Loucy (cell line): Measurements from ENCODE around the gene FAM131C.
"Not testable (repeated sequence)": the region's sequence is repeated elsewhere in the genome, so short reads cannot be mapped to it uniquely, and the experiment has no call there.

Experiments
- H2AFZ ChIP-seq: fragments of 200-600 bp; sonication (generic); 2 replicates; pipeline ENCODE4 v1.6.0; 2016; ENCODE audit warnings: antibody characterized with exemption, mild to moderate bottlenecking, low read length, moderate library complexity
- H3F3A ChIP-seq: fragments of 200-600 bp; 2 replicates; pipeline ENCODE4 v1.6.0; 2016; ENCODE audit warnings: antibody characterized with exemption, low read depth, mild to moderate bottlenecking
- H3K27me3 ChIP-seq: fragments of 200-600 bp; sonication (generic); 2 replicates; pipeline ENCODE4 v1.6.1; 2014; ENCODE audit warnings: low read length, mild to moderate bottlenecking; ENCODE audit not compliant: insufficient read depth, poor library complexity, severe bottlenecking
- H3K36me3 ChIP-seq: fragments of 200-600 bp; sonication (generic); 2 replicates; pipeline ENCODE4 v1.6.1; 2016; ENCODE audit warnings: low read length; ENCODE audit not compliant: insufficient read depth
- H3K4me1 ChIP-seq: fragments of 200-600 bp; sonication (generic); 2 replicates; pipeline ENCODE4 v1.5.1; 2014; ENCODE audit warnings: low read length, mild to moderate bottlenecking; ENCODE audit not compliant: insufficient read depth, poor library complexity, severe bottlenecking
- H3K4me2 ChIP-seq: fragments of 200-600 bp; sonication (generic); 2 replicates; pipeline ENCODE4 v1.6.0; 2014; ENCODE audit warnings: antibody characterized with exemption, low read length, low read depth, mild to moderate bottlenecking; ENCODE audit not compliant: poor library complexity, severe bottlenecking
- H3K4me3 ChIP-seq: fragments of 200-600 bp; sonication (generic); 2 replicates; pipeline ENCODE4 v1.5.1; 2014; ENCODE audit warnings: low read length, mild to moderate bottlenecking, mixed read lengths; ENCODE audit not compliant: poor library complexity, severe bottlenecking
- H3K79me2 ChIP-seq: fragments of 200-600 bp; sonication (generic); 2 replicates; pipeline ENCODE4 v1.6.1; 2014; ENCODE audit warnings: low read length; ENCODE audit not compliant: insufficient read depth
- H3K9ac ChIP-seq: fragments of 200-600 bp; sonication (generic); 2 replicates; pipeline ENCODE4 v1.6.0; 2014; ENCODE audit warnings: mild to moderate bottlenecking, low read depth, low read length, moderate library complexity; ENCODE audit not compliant: poor library complexity, severe bottlenecking
- H3K9me2 ChIP-seq: fragments of 200-600 bp; sonication (generic); replicated peaks from 2 replicates; pipeline ENCODE4 v1.6.1; 2016; ENCODE audit warnings: low read depth, low read length, mixed read lengths
- H3K9me3 ChIP-seq: fragments of 200-600 bp; sonication (generic); 2 replicates; pipeline ENCODE4 v1.6.1; 2014; ENCODE audit warnings: mild to moderate bottlenecking, antibody characterized with exemption, low read length, low read depth; ENCODE audit not compliant: insufficient read depth
- H4K20me1 ChIP-seq: fragments of 200-600 bp; sonication (generic); 2 replicates; pipeline ENCODE4 v1.6.0; 2014; ENCODE audit warnings: antibody characterized with exemption, low read length, mild to moderate bottlenecking; ENCODE audit not compliant: insufficient read depth, poor library complexity, severe bottlenecking
- CTCF ChIP-seq: fragments of 200-600 bp; sonication (generic); conservative IDR thresholded peaks from 2 replicates; pipeline ENCODE4 v1.5.1; 2014; ENCODE audit warnings: mild to moderate bottlenecking, antibody characterized with exemption, low read length
- EZH2phosphoT487 ChIP-seq: fragments of 200-600 bp; IDR thresholded peaks from 2 replicates; pipeline ENCODE4 v1.6.1; 2018; ENCODE audit warnings: antibody characterized with exemption, mild to moderate bottlenecking, moderate library complexity, borderline replicate concordance

FAM131C gene

GRCh38 chr1:16055613-16056520 lies 17.6 kb downstream of the FAM131C start:
- no peak overlapping the region for H3K4me2 ChIP-seq
- peak overlapping the region; percentile 84 for H2AFZ ChIP-seq
- no peaks in the 10 kb centered on the region for H4K20me1 ChIP-seq
- H3K79me2 ChIP-seq, result no peaks in the 10 kb centered on the region
- H3K4me1 ChIP-seq, result peaks cover 15% of the 10 kb centered on the region
- no peak overlapping the region for H3K9ac ChIP-seq
- peak; percentile 86 for TF ChIP-seq CTCF
- no peak for TF ChIP-seq EZH2phosphoT487
- no peaks in the 10 kb centered on the region for H3K9me2 ChIP-seq
- no peaks in the 10 kb centered on the region for H3F3A ChIP-seq
- H3K9me3 ChIP-seq, result no peaks in the 10 kb centered on the region
- H3K36me3 ChIP-seq, result no peaks in the 10 kb centered on the region
- no peaks in the 10 kb centered on the region for H3K27me3 ChIP-seq
- H3K4me3 ChIP-seq, result no peak overlapping the region

DNA sequence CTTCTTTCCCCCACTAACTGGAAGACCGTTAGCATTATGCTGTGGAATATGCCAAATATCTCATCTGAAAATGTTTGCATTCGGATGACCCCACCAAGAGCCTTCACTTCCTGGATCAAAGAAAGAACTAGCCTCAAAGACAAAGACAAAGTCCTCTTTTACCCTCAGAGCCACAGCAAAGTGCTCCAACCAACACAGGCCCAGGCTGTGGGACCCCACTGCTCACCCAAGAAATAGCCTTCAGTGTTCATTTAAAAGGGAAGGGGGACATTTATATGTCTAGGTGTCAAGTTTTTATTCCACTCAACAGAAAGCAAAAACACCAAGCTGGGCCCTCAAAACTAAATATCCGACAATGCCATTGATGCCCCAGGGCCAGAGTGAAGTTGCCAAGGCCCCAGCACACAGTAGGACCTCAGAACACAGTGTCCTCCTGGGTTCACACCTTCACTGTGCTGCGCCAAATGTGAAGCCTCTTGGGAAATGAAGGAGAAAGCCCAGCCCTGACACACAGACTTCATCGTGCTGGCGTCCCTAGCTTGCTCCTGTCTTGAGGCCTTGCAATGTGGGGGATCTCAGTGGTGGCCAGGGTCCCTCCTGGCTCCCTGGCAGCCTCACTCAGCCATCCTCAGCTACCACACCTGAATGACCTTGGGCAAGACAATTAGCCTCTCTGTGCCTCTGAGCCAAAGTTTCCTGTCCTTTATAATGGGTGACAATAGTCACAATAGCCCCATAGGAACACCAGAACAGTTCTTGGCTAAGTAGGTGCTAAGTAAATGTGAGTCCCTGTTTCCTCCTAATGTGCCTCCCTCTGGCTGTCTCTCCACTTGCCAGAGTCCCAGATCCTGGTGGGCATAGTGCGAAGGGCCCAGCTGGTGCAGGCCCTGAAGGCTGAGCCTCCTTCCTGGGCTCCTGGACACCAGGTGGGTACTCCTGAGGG lies 18.6 kb downstream of the FAM131C start:
- Histone ChIP-seq H4K20me1 (no peaks in the 10 kb centered on the region), H3K9me3 (no peaks in the 10 kb centered on the region), H3K4me3 (no peak overlapping the region), H3K27me3 (no peaks in the 10 kb centered on the region), H3K4me2 (peak overlapping the region; percentile 3), H3K9ac (no peak overlapping the region), H3K4me1 (peaks cover 15% of the 10 kb centered on the region), H3F3A (no peaks in the 10 kb centered on the region), H3K9me2 (no peaks in the 10 kb centered on the region), H2AFZ (no peak overlapping the region), H3K79me2 (no peaks in the 10 kb centered on the region), H3K36me3 (no peaks in the 10 kb centered on the region)
- TF ChIP-seq EZH2phosphoT487, result no peak
- no peak for TF ChIP-seq CTCF

DNA sequence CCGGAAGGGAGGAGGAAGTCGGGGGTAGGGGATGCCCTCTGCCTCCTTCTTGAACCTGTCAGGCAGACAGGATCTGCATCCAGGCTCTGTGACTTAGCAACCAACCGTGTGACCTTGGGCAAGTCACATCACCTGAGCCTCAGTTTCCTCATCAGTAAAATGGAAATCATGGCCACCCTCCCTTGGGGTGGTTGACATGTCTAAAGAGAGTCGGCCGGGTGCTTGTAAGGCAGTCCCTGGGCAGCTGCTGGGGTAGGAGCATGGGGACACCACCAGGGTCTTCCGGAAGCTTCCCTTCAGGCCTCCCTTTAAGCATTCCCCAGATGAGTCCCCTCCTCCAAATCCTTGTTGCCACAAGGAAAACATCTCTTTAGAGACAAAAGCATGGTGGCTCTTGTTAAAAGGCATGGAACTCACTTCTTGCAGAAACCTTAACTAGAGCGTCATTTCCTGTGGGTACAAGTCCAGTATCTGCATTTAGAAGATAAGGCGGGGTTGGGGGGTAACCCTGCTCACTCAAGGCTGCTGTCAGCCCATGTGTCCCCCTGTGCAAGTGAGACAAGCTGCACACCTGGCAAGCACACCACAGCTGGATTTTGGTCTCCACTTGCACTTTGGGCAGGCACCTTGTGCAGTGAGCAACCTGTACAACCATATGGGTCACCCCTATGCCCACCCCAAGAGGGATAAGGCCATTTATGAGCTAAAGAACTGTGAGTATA lies 19.5 kb downstream of the FAM131C start:
- no peaks in the 10 kb centered on the region for H3K9me3 ChIP-seq
- H3K79me2 ChIP-seq, result no peaks in the 10 kb centered on the region
- H3K4me3 ChIP-seq, result no peak overlapping the region
- peak overlapping the region; percentile 3 for H3K4me2 ChIP-seq
- no peaks in the 10 kb centered on the region for H4K20me1 ChIP-seq
- no peaks in the 10 kb centered on the region for H3K9me2 ChIP-seq
- H3K27me3 ChIP-seq, result no peaks in the 10 kb centered on the region
- H3K9ac ChIP-seq, result no peak overlapping the region
- no peaks in the 10 kb centered on the region for H3F3A ChIP-seq
- TF ChIP-seq CTCF (no peak), EZH2phosphoT487 (no peak)
- H2AFZ ChIP-seq, result no peak overlapping the region
- H3K4me1 ChIP-seq, result peaks cover 15% of the 10 kb centered on the region
- no peaks in the 10 kb centered on the region for H3K36me3 ChIP-seq

DNA sequence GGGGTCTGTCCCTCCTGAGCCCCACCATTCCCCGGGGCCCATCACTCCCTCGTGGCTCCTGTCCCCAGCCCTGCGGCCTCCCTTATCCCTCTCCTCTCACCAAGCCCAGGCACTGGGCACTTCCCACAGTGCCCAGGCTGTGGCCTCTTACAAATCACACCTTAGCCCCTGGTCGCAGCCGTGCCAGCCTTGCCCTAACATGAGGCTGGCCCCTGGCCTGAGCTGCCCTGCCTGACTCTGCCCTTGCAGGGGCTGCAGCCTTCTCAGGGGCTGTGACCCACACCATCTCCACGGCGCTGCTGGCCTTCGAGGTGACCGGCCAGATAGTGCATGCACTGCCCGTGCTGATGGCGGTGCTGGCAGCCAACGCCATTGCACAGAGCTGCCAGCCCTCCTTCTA lies 21.5 kb downstream of the FAM131C start:
- H3F3A ChIP-seq, H3K4me3 ChIP-seq, H3K27me3 ChIP-seq, H2AFZ ChIP-seq, H3K4me2 ChIP-seq, H3K9me2 ChIP-seq, H3K9me3 ChIP-seq, H4K20me1 ChIP-seq, H3K9ac ChIP-seq, H3K36me3 ChIP-seq, H3K79me2 ChIP-seq: not testable (repeated sequence)
- H3K4me1 ChIP-seq, result peaks cover 15% of the 10 kb centered on the region
